Hematopoietic multipotent progenitor cell (in vitro differentiated cells): ENCODE data around the gene PADI4. TPM values are rescaled to one million over a fixed set of nuclear protein-coding genes. Genes with fewer than 3 reads are reported as not detected.

ENCODE experiments used
- small RNA-seq: library from RNA; depleted of rRNA; stranded (forward); fragments of <200 nt; gene quantifications from one replicate; pipeline ENCODE3, GENCODE V24; 2012
- total RNA-seq: library from RNA; depleted of rRNA; stranded (reverse); fragments of >200 nt; gene quantifications from one replicate; pipeline ENCODE4 v1.2.3, GENCODE V29; 2012

Gene PADI4
- total RNA-seq, 1 donor: 4.3 TPM

Small RNAs within 50 kb of the gene (small RNA-seq; reads per million reads assigned to genes)
- not detected for gene MIR3972

Other genes with a start within 250 kb of the PADI4 start
- 0.81 TPM for gene PADI2, start 188.7 kb upstream of the PADI4 start, total RNA-seq
- gene PADI1, start 103.1 kb upstream of the PADI4 start, total RNA-seq: not detected
- gene PADI3, start 59.1 kb upstream of the PADI4 start, total RNA-seq: 6.2 TPM
- not detected for gene PADI6, start 64.0 kb downstream of the PADI4 start, total RNA-seq
- 115 TPM for gene RCC2, start 131.5 kb downstream of the PADI4 start, total RNA-seq
- 0.27 TPM for gene ARHGEF10L, start 231.5 kb downstream of the PADI4 start, total RNA-seq